GM12872 (cell line): Measurements from ENCODE around the gene LHX6.

Experiments
- TF ChIP-seq, protein P1 (sequence below): IDR thresholded peaks from 3 replicates; pipeline ENCODE4 v1.5.1; 2011; ENCODE audit warnings: low read depth, mild to moderate bottlenecking, low read length, moderate library complexity; ENCODE audit not compliant: insufficient read depth

Gene LHX6

DNA sequence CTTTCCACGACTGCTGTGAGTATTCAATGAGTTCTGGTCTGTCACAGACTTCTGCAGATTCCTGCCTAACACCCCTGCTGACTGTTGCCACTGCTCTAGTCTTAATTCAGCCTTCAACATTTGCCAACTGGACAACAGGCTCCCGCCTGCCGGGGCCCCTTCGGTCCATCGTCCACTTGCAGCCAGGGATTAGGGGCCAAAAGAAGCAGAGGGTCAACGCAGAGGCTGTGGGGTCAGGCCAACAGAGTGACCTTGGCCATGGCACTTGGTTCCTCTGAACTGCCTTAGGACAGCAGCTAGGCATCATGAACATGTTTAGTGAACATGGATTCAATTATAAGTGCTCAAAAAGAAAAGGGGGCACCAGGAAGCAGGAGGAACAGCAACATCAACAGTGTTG is 40.4 kb downstream of the LHX6 start:
- TF ChIP-seq, protein P1, sequence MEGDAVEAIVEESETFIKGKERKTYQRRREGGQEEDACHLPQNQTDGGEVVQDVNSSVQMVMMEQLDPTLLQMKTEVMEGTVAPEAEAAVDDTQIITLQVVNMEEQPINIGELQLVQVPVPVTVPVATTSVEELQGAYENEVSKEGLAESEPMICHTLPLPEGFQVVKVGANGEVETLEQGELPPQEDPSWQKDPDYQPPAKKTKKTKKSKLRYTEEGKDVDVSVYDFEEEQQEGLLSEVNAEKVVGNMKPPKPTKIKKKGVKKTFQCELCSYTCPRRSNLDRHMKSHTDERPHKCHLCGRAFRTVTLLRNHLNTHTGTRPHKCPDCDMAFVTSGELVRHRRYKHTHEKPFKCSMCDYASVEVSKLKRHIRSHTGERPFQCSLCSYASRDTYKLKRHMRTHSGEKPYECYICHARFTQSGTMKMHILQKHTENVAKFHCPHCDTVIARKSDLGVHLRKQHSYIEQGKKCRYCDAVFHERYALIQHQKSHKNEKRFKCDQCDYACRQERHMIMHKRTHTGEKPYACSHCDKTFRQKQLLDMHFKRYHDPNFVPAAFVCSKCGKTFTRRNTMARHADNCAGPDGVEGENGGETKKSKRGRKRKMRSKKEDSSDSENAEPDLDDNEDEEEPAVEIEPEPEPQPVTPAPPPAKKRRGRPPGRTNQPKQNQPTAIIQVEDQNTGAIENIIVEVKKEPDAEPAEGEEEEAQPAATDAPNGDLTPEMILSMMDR: no peak

DNA sequence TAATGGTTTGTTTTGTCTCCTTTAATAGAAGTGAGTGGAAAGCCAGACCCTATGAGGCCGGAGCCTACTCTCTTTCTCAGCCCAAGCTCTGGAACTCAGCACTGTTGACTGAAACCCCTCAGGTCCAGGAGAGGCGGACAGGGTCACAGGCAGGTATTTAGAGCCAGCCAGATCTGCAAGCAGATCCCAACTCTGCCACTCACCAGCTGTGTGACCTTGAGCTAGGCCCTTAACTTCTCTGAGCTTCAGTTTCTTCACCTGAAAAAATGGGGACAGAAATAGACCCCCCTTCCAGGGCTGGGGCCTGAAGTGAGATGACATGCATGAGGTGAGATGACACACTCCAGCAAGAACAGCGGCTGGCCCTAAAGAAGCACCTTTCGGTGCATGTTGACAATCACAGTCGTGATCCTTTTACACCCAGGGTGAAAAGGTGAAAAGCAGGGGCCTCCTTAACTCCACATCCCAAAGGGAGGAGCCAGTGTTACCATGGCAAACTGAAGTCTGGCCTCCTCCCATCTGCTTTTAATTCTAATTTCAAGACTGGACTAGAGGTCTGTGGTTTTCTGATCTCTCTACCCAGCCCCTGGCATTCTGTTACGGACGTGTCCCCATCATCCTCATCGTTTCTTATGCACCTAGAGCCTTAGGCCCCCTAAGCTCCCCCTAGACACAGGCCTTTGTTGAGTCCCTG is 41.8 kb downstream of the LHX6 start:
- TF ChIP-seq, protein P1: no peak

DNA sequence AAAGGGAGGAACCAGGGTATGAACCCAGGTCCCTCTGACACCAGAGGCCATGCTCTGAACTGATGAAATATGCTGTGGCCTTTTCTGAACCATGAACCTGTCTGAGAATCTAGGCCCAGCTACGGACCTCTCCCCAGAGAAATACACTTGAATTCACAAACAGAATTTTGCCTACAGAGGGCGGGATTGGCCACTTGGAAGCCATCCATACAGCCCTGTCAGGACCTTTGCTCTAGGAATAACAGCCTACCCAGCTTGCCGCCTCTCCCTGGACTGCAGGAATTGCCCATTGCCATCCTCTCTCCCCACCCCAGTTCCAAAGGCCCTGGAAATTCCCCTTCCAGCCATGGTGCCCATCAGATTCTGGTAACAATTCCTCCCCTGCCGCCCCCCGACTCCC is 42.5 kb downstream of the LHX6 start:
- TF ChIP-seq, protein P1: no peak

DNA sequence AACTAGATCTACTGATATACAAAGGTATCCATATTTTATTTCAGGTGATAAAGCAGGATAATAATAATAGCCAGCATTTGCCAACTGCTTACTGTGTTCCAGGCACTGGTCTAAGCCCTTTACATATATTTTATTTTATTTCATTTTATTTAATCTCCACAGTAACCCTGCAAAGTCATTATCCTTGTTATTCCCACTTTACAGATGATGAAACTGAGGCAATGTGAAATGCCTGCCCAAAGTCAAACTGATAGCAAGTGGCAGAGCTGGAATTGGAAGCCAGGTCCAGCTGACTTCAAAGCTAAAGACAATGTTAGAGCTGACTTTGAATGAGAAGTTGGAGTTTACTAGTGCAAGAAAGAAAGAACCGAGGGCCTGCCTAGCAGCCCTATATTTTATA is 44.2 kb downstream of the LHX6 start:
- TF ChIP-seq, protein P1: no peak

DNA sequence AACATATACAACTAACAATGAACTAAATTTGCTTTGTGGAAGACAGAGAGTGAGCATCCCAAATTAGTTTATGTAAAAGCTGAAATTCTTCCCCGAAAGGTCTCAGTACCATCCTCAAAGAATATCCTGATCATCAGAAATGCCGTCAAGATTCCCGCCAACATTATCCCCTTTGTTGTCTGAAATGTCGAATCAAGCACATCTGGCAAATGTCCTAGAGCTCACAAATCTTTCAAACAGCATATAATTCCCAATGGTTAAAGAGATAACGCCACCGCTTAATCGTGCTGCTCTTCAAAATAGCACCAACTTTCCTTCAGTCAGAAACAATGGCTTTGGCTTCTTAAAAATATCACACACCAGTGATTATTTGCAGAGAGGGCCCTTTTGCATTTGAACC is 45.3 kb downstream of the LHX6 start:
- TF ChIP-seq, protein P1: no peak

DNA sequence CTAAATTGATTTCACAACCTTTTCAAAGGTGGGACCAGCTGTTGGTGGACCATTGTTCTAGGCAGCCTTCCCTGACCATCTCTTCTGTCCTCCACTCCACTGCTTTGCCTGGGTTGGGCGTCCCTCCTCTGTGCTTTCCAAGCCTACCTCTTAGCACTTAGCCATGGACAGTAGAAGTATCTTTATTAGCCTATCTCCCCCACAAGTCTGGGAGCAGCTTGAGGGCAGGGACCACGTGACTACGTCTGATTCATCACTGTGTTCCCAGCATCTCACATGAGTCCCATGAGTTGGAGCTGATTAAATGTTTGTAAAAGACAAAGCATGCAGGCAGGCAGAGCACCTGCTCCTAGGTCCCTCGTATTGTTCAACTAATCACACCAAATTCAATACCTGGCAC is 48.1 kb downstream of the LHX6 start:
- TF ChIP-seq, protein P1: no peak

DNA sequence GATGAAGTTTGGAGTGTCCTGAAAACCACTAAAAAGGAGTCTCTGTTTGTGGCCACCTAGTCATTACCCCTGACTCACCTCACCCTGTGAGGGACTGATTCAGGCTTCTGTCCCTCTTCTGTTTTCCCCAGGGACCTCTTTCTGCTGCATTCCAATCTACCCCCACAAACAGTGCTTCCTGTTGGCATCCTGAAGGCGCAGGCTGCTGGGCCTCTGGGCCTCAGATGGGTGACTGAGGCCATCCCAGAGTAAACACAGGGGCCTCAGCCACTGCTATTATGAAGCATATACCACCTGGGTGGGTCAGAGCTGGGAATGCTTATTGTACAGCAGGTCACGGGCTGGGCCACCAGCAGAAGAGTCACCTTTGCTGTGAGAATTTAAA is 49.1 kb downstream of the LHX6 start:
- TF ChIP-seq, protein P1: no peak
